OCI-LY1 (cell line): ENCODE data around the gene IFT25.

Experiments
- H2AFZ ChIP-seq: fragments of 200-600 bp; sonication (generic), shearing (Covaris generic); 2 replicates; pipeline ENCODE4 v1.6.0; 2014; ENCODE audit warnings: antibody characterized with exemption, mild to moderate bottlenecking, low read length
- H3F3A ChIP-seq: fragments of 200-600 bp; sonication (generic), shearing (Covaris generic); 2 replicates; pipeline ENCODE4 v1.6.0; 2014; ENCODE audit warnings: mild to moderate bottlenecking, antibody characterized with exemption, low read length, moderate library complexity; ENCODE audit not compliant: insufficient read depth
- H3K27ac ChIP-seq: fragments of 200-600 bp; sonication (generic); 2 replicates; pipeline ENCODE4 v1.5.1; 2014; ENCODE audit warnings: low read length, mixed run types, mild to moderate bottlenecking, low read depth; ENCODE audit not compliant: poor library complexity, severe bottlenecking
- H3K27me3 ChIP-seq: fragments of 200-600 bp; sonication (generic); 2 replicates; pipeline ENCODE4 v1.6.0; 2014; ENCODE audit warnings: antibody characterized with exemption, mild to moderate bottlenecking, low read length, moderate library complexity; ENCODE audit not compliant: insufficient read depth
- H3K36me3 ChIP-seq: fragments of 200-600 bp; sonication (generic); 2 replicates; pipeline ENCODE4 v1.6.1; 2014; ENCODE audit warnings: mild to moderate bottlenecking, antibody characterized with exemption, low read length, moderate library complexity, mixed read lengths; ENCODE audit not compliant: insufficient read depth
- H3K4me1 ChIP-seq: fragments of 200-600 bp; sonication (generic); 2 replicates; pipeline ENCODE4 v1.5.1; 2014; ENCODE audit warnings: mild to moderate bottlenecking, low read length, moderate library complexity; ENCODE audit not compliant: insufficient read depth, severe bottlenecking
- H3K4me2 ChIP-seq: fragments of 200-600 bp; sonication (generic), shearing (Covaris generic); 2 replicates; pipeline ENCODE4 v1.6.1; 2014; ENCODE audit warnings: low read length
- H3K4me3 ChIP-seq: fragments of 200-600 bp; sonication (generic); 2 replicates; pipeline ENCODE4 v1.5.1; 2014; ENCODE audit warnings: low read length, low read depth, mild to moderate bottlenecking, mixed read lengths; ENCODE audit not compliant: poor library complexity, severe bottlenecking
- H3K79me2 ChIP-seq: fragments of 200-600 bp; shearing (Covaris generic); 2 replicates; pipeline ENCODE4 v1.6.1; 2016; ENCODE audit warnings: mixed run types, low read length, mixed read lengths; ENCODE audit not compliant: insufficient read depth
- H3K9ac ChIP-seq: fragments of 200-600 bp; sonication (generic), shearing (Covaris generic); 2 replicates; pipeline ENCODE4 v1.6.1; 2014; ENCODE audit warnings: mild to moderate bottlenecking, low read length, mixed read lengths
- H3K9me2 ChIP-seq: fragments of 200-600 bp; sonication (generic), shearing (Covaris generic); 2 replicates; pipeline ENCODE4 v1.6.1; 2014; ENCODE audit warnings: low read depth, mild to moderate bottlenecking, low read length, mixed read lengths
- H3K9me3 ChIP-seq: fragments of 200-600 bp; shearing (Covaris generic); 2 replicates; pipeline ENCODE4 v1.6.1; 2014; ENCODE audit warnings: low read length, mixed read lengths
- H4K20me1 ChIP-seq: fragments of 200-600 bp; sonication (generic), shearing (Covaris generic); 2 replicates; pipeline ENCODE4 v1.6.0; 2016; ENCODE audit warnings: mild to moderate bottlenecking, low read length; ENCODE audit not compliant: insufficient read depth
- CTCF ChIP-seq: fragments of 200-600 bp; sonication (generic), shearing (Covaris generic); IDR thresholded peaks from 2 replicates; pipeline ENCODE4 v1.5.1; 2017; ENCODE audit warnings: mild to moderate bottlenecking, antibody characterized with exemption, low read length, moderate library complexity, mixed read lengths
- EZH2 ChIP-seq: fragments of 200-600 bp; sonication (generic), shearing (Covaris generic); IDR thresholded peaks from 2 replicates; pipeline ENCODE4 v1.8.0; 2017; ENCODE audit warnings: borderline replicate concordance, mixed run types, mild to moderate bottlenecking, antibody characterized with exemption, low read length, moderate library complexity, mixed read lengths

The IFT25 gene

GRCh38 chr1:53959664-53960250, 14.3 kb upstream of the IFT25 start:
- Histone ChIP-seq H3K36me3 (peaks cover 56% of the 10 kb centered on the region; the same call in 1 of the 2 replicates), H3K27me3 (no peaks in the 10 kb centered on the region), H4K20me1 (no peaks in the 10 kb centered on the region), H3K27ac (no peak overlapping the region), H2AFZ (no peak overlapping the region), H3K9ac (no peak overlapping the region), H3K9me2 (no peaks in the 10 kb centered on the region), H3K4me3 (no peak overlapping the region), H3F3A (no peaks in the 10 kb centered on the region), H3K4me2 (no peak overlapping the region), H3K79me2 (no peaks in the 10 kb centered on the region), H3K4me1 (no peaks in the 10 kb centered on the region), H3K9me3 (no peaks in the 10 kb centered on the region)
- no peak for TF ChIP-seq EZH2
- peak; percentile 70 for TF ChIP-seq CTCF

- TF ChIP-seq CTCF (no peak), EZH2 (no peak)
Observed at GRCh38 chr1:53957194-53957818, 11.8 kb upstream of the IFT25 start.

GRCh38 chr1:53956308-53957168, 11.0 kb upstream of the IFT25 start:
- Histone ChIP-seq H3K4me1 (no peaks in the 10 kb centered on the region), H3K4me3 (no peak overlapping the region), H4K20me1 (no peaks in the 10 kb centered on the region), H3K9ac (no peak overlapping the region), H3K9me2 (no peaks in the 10 kb centered on the region), H3K27me3 (no peaks in the 10 kb centered on the region), H3K27ac (no peak overlapping the region), H3F3A (no peaks in the 10 kb centered on the region), H3K36me3 (peaks cover 64% of the 10 kb centered on the region; the same call in 1 of the 2 replicates), H3K4me2 (no peak overlapping the region), H3K9me3 (no peaks in the 10 kb centered on the region), H2AFZ (no peak overlapping the region), H3K79me2 (no peaks in the 10 kb centered on the region)
- no peak for TF ChIP-seq CTCF
- TF ChIP-seq EZH2: no peak

More at GRCh38 chr1:53957194-53957818, 11.8 kb upstream of the IFT25 start:
- no peaks in the 10 kb centered on the region for H3K9me3 ChIP-seq
- H3K9ac ChIP-seq: no peak overlapping the region
- H4K20me1 ChIP-seq: no peaks in the 10 kb centered on the region
- H3K4me1 ChIP-seq: no peaks in the 10 kb centered on the region
- H3K4me3 ChIP-seq: no peak overlapping the region
- no peak overlapping the region for H3K4me2 ChIP-seq
- H3K9me2 ChIP-seq: no peaks in the 10 kb centered on the region
- no peak overlapping the region for H3K27ac ChIP-seq
- H3K27me3 ChIP-seq: no peaks in the 10 kb centered on the region
- no peaks in the 10 kb centered on the region for H3K79me2 ChIP-seq
- H2AFZ ChIP-seq: no peak overlapping the region
- H3F3A ChIP-seq: no peaks in the 10 kb centered on the region
- peaks cover 64% of the 10 kb centered on the region; the same call in 1 of the 2 replicates for H3K36me3 ChIP-seq
